ENCODE results near the gene MYO5C.
"Not testable (repeated sequence)": the region's sequence is repeated elsewhere in the genome, so short reads cannot be mapped to it uniquely, and the experiment has no call there.

The MYO5C gene

GRCh38 chr15:52200831-52201365 is 94.7 kb downstream of the MYO5C start:
- no peak for DNase-seq

- no peak for DNase-seq
Observed at GRCh38 chr15:52199271-52199670, 96.3 kb downstream of the MYO5C start.

- no peak for DNase-seq
Observed at GRCh38 chr15:52196891-52197290, 98.7 kb downstream of the MYO5C start.

GRCh38 chr15:52193791-52194190 is 101.8 kb downstream of the MYO5C start:
- peak; percentile 18 for DNase-seq

- DNase-seq = no peak
Observed at GRCh38 chr15:52193321-52193720, 102.3 kb downstream of the MYO5C start.

- DNase-seq = no peak
Observed at GRCh38 chr15:52191207-52191606, 104.4 kb downstream of the MYO5C start, which contains the start of gene GNB5. Gene GNB5 (minus strand): TSS chr15:52191392. CDS start chr15:52184676, 6,716 bp downstream.

GRCh38 chr15:52186651-52187486 is 108.7 kb downstream of the MYO5C start:
- no peak for DNase-seq

- no peak for DNase-seq
Observed at GRCh38 chr15:52185151-52185561, 110.4 kb downstream of the MYO5C start.

- no peak for DNase-seq
Observed at GRCh38 chr15:52184721-52185120, 110.9 kb downstream of the MYO5C start.

GRCh38 chr15:52183562-52184173 is 111.9 kb downstream of the MYO5C start:
- peak; percentile 17 for DNase-seq

GRCh38 chr15:52181938-52182780 is 113.4 kb downstream of the MYO5C start:
- no peak for DNase-seq

- DNase-seq = no peak
Observed at GRCh38 chr15:52180851-52181450, 114.7 kb downstream of the MYO5C start.

GRCh38 chr15:52180196-52180835 is 115.3 kb downstream of the MYO5C start:
- DNase-seq = no peak

- DNase-seq = peak; percentile 70
Observed at GRCh38 chr15:52179278-52180195, 116.1 kb downstream of the MYO5C start.

- no peak for DNase-seq
Observed at GRCh38 chr15:52178765-52179164, 116.8 kb downstream of the MYO5C start.

- no peak for DNase-seq
Observed at GRCh38 chr15:52172869-52173268, 122.7 kb downstream of the MYO5C start.

- no peak for DNase-seq
Observed at GRCh38 chr15:52171807-52172206, 123.8 kb downstream of the MYO5C start.

GRCh38 chr15:52171386-52171785 is 124.2 kb downstream of the MYO5C start:
- DNase-seq = no peak

GRCh38 chr15:52170199-52170598 is 125.4 kb downstream of the MYO5C start:
- not testable (repeated sequence) for DNase-seq

GRCh38 chr15:52165494-52166131 is 130.0 kb downstream of the MYO5C start:
- not testable (repeated sequence) for DNase-seq
